Parathyroid adenoma (tissue), 2 donors: Measurements from ENCODE around the gene PTPRA.

Source experiments
- H2AFZ ChIP-seq: fragments of 300-600 bp; sonication (generic); one replicate; pipeline ENCODE4 v1.7.0; 2017; ENCODE audit warnings: antibody characterized with exemption, mild to moderate bottlenecking
- H3K27ac ChIP-seq: fragments of 300-600 bp; sonication (generic); one replicate; pipeline ENCODE4 v1.7.0; 2017
- H3K27me3 ChIP-seq: fragments of 300-600 bp; sonication (generic); one replicate; pipeline ENCODE4 v1.7.0; 2017; ENCODE audit warnings: low read length; ENCODE audit not compliant: control insufficient read depth, insufficient read depth
- H3K36me3 ChIP-seq: fragments of 300-600 bp; sonication (generic); one replicate; pipeline ENCODE4 v1.7.0; 2017; ENCODE audit warnings: low read length; ENCODE audit not compliant: control insufficient read depth, insufficient read depth
- H3K4me1 ChIP-seq: fragments of 300-600 bp; sonication (generic); one replicate; pipeline ENCODE4 v1.7.0; 2017; ENCODE audit warnings: control low read depth
- H3K4me2 ChIP-seq: fragments of 300-600 bp; sonication (generic); one replicate; pipeline ENCODE4 v1.7.0; 2017; ENCODE audit warnings: low read length
- H3K4me3 ChIP-seq: fragments of 300-600 bp; sonication (generic); one replicate; pipeline ENCODE4 v1.7.0; 2017; ENCODE audit warnings: low read depth, low read length
- H3K79me2 ChIP-seq: fragments of 300-600 bp; sonication (generic); one replicate; pipeline ENCODE4 v1.7.0; 2017; ENCODE audit warnings: control low read depth
- H3K9ac ChIP-seq: fragments of 300-600 bp; sonication (generic); one replicate; pipeline ENCODE4 v1.7.0; 2017; ENCODE audit warnings: mild to moderate bottlenecking
- H3K9me3 ChIP-seq: fragments of 300-600 bp; sonication (generic); one replicate; pipeline ENCODE4 v1.7.0; 2017; ENCODE audit warnings: low read length; ENCODE audit not compliant: control insufficient read depth
- CTCF ChIP-seq: fragments of 300-600 bp; sonication (generic); IDR thresholded peaks from one replicate; pipeline ENCODE4 v1.7.0; 2017; ENCODE audit warnings: antibody characterized with exemption, mild to moderate bottlenecking
- donor health status: primary hyperparathyroidism.

PTPRA gene

GRCh38 chr20:3068986-3069900, 196.0 kb downstream of the PTPRA start:
- H3K27me3 ChIP-seq, result no peaks in the 10 kb centered on the region
- no peak for TF ChIP-seq CTCF
- no peaks in the 10 kb centered on the region for H3K36me3 ChIP-seq
- no peak overlapping the region for H3K4me2 ChIP-seq
- peaks cover 5% of the 10 kb centered on the region for H3K4me1 ChIP-seq
- no peak overlapping the region for H3K4me3 ChIP-seq
- H3K9me3 ChIP-seq, result no peaks in the 10 kb centered on the region
- no peak overlapping the region for H2AFZ ChIP-seq
- H3K79me2 ChIP-seq, result no peaks in the 10 kb centered on the region
- no peak overlapping the region for H3K9ac ChIP-seq
- no peak overlapping the region for H3K27ac ChIP-seq

- Histone ChIP-seq H3K36me3 (no peaks in the 10 kb centered on the region), H3K4me1 (peaks cover 5% of the 10 kb centered on the region), H3K27ac (no peak overlapping the region), H3K79me2 (no peaks in the 10 kb centered on the region), H3K4me3 (no peak overlapping the region), H3K9me3 (no peaks in the 10 kb centered on the region), H3K4me2 (no peak overlapping the region), H3K27me3 (no peaks in the 10 kb centered on the region), H2AFZ (no peak overlapping the region), H3K9ac (no peak overlapping the region)
- no peak for TF ChIP-seq CTCF
Measured at GRCh38 chr20:3070725-3071124, 197.4 kb downstream of the PTPRA start.

GRCh38 chr20:3071266-3071609, 198.0 kb downstream of the PTPRA start:
- H3K9ac ChIP-seq, result no peak overlapping the region
- TF ChIP-seq CTCF, result no peak
- no peaks in the 10 kb centered on the region for H3K36me3 ChIP-seq
- no peak overlapping the region for H3K27ac ChIP-seq
- no peak overlapping the region for H2AFZ ChIP-seq
- no peaks in the 10 kb centered on the region for H3K27me3 ChIP-seq
- no peak overlapping the region for H3K4me3 ChIP-seq
- H3K79me2 ChIP-seq, result no peaks in the 10 kb centered on the region
- H3K4me1 ChIP-seq, result peaks cover 5% of the 10 kb centered on the region
- peak overlapping the region; percentile 9 for H3K4me2 ChIP-seq
- H3K9me3 ChIP-seq, result no peaks in the 10 kb centered on the region

GRCh38 chr20:3071610-3072529, 198.6 kb downstream of the PTPRA start, which contains the start of gene OXT:
OXT (plus strand) TSS chr20:3071620; CDS start chr20:3071656, 36 bp downstream.
- Histone ChIP-seq H3K79me2 (no peaks in the 10 kb centered on the region), H3K9ac (no peak within 1 kb of the TSS), H3K9me3 (no peaks in the 10 kb centered on the region), H3K4me2 (peak within 1 kb of the TSS; percentile 9), H2AFZ (peak within 1 kb of the TSS; percentile 93), H3K4me3 (no peak within 1 kb of the TSS), H3K27ac (no peak within 1 kb of the TSS), H3K36me3 (no peaks in the 10 kb centered on the region), H3K4me1 (peaks cover 5% of the 10 kb centered on the region), H3K27me3 (no peaks in the 10 kb centered on the region)
- TF ChIP-seq CTCF, result no peak
